Esophagus squamous epithelium (tissue), 5 donors: ENCODE measurements around the gene PTPRD. TPM values are rescaled to one million over a fixed set of nuclear protein-coding genes. Genes with fewer than 3 reads are reported as not detected.

Experiments used
- DNase-seq: peaks from one replicate; lab custom pipeline; 2025; lab: John Stamatoyannopoulos, UW
- H3K27ac ChIP-seq, 4 donors: fragments of 200-600 bp; sonication (generic); one replicate each; pipeline ENCODE4 v1.5.1; 2016 to 2019; ENCODE audit warnings: mild to moderate bottlenecking in 1 of 4
- H3K27me3 ChIP-seq, 4 donors: fragments of 200-600 bp; sonication (generic); 1 replicate in 3 of 4; 2 replicates in 1 of 4; pipeline versions ENCODE4 v1.5.1 to v1.6.0; 2017 to 2021; ENCODE audit warnings: antibody characterized with exemption in 1 of 4
- H3K36me3 ChIP-seq, 3 donors: fragments of 200-600 bp; sonication (generic); one replicate each; pipeline ENCODE4 v1.5.1; 2016 to 2019
- H3K4me1 ChIP-seq, 3 donors: fragments of 200-600 bp; sonication (generic); one replicate each; pipeline ENCODE4 v1.5.1; 2017 to 2019
- H3K4me3 ChIP-seq, 4 donors: fragments of 200-600 bp; sonication (generic); 1 replicate in 3 of 4; 2 replicates in 1 of 4; pipeline ENCODE4 v1.5.1; 2016 to 2019; ENCODE audit warnings: mild to moderate bottlenecking in 2 of 4, moderate library complexity in 1 of 4
- H3K9me3 ChIP-seq, 3 donors: fragments of 200-600 bp; sonication (generic); one replicate each; pipeline ENCODE4 v1.5.1; 2016 to 2019
- POLR2A ChIP-seq, 4 donors: fragments of 450-650 bp; IDR thresholded peaks; one replicate each; pipeline ENCODE4 v1.6.1; 2017; ENCODE audit warnings: antibody characterized with exemption in 4 of 4, mild to moderate bottlenecking in 4 of 4, moderate library complexity in 3 of 4
- WGBS, 2 donors: methylation state at CpG; one replicate each; pipeline ENCODE4 v1.1.5; 2018; 5-methylcytosine and 5-hydroxymethylcytosine counted together
- intact Hi-C: fragments of 100-400 bp; cut with DNase I; formaldehyde crosslinking; loops from one replicate; pipeline ENCODE4 v1.15.0; 2022
- total RNA-seq, 4 donors: library from RNA; depleted of rRNA; stranded (reverse); fragments of >200 nt; gene quantifications; one replicate each; pipeline ENCODE4 v1.1.0, GENCODE V29; 2016
- TF ChIP-seq, protein P1 (sequence below), 6 experiments: fragments of 450-650 bp in 4 of 6; fragments of 200-600 bp in 2 of 6; sonication (generic) in 2 of 6; IDR thresholded peaks; one replicate each; pipeline ENCODE4 v1.5.1; 2016 to 2019; ENCODE audit warnings: antibody characterized with exemption in 6 of 6, mild to moderate bottlenecking in 4 of 6, moderate library complexity in 4 of 6
- donor health status: DM: yes; HTN: yes; CAD: no.

PTPRD gene
- total RNA-seq, 4 donors from 2014 or later: 0.23 to 16.3 (median 6.6) TPM

DNA sequence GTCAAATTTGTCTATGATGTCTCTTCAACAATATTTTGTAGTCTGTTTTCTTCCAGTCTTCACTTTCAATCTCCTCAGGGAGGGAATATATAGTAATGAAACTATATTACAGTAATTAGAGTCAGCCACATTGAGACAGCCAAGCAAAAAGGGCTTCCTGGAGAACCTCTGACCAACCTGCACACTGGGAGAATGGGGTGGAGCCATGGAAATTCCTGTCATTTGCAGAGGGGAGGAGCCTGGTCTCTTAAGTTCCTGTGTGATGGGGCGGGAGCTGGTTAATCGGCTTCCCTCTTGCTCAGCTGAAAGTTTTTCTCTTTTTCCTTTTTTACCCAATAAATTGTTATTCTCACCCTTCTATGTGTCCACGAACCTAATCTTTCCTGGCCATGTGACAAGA lies 1220.0 kb downstream of the PTPRD start:
- no peak overlapping the region for H3K27ac ChIP-seq
- no peaks in the 10 kb centered on the region for H3K36me3 ChIP-seq
- no peaks in the 10 kb centered on the region for H3K27me3 ChIP-seq
- no peak for TF ChIP-seq POLR2A (IDR thresholded peaks at IDR 0.05)
- TF ChIP-seq, protein P1, sequence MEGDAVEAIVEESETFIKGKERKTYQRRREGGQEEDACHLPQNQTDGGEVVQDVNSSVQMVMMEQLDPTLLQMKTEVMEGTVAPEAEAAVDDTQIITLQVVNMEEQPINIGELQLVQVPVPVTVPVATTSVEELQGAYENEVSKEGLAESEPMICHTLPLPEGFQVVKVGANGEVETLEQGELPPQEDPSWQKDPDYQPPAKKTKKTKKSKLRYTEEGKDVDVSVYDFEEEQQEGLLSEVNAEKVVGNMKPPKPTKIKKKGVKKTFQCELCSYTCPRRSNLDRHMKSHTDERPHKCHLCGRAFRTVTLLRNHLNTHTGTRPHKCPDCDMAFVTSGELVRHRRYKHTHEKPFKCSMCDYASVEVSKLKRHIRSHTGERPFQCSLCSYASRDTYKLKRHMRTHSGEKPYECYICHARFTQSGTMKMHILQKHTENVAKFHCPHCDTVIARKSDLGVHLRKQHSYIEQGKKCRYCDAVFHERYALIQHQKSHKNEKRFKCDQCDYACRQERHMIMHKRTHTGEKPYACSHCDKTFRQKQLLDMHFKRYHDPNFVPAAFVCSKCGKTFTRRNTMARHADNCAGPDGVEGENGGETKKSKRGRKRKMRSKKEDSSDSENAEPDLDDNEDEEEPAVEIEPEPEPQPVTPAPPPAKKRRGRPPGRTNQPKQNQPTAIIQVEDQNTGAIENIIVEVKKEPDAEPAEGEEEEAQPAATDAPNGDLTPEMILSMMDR (IDR thresholded peaks at IDR 0.05): no peak
- no peak overlapping the region for H3K4me3 ChIP-seq
- 71 to 77% methylated on average over 3 of the region's 3 CpGs for WGBS, 2 donors
- intact Hi-C loops: no loop called here
- no peaks in the 10 kb centered on the region for H3K9me3 ChIP-seq
- no peaks in the 10 kb centered on the region for H3K4me1 ChIP-seq
- no peak for DNase-seq

DNA sequence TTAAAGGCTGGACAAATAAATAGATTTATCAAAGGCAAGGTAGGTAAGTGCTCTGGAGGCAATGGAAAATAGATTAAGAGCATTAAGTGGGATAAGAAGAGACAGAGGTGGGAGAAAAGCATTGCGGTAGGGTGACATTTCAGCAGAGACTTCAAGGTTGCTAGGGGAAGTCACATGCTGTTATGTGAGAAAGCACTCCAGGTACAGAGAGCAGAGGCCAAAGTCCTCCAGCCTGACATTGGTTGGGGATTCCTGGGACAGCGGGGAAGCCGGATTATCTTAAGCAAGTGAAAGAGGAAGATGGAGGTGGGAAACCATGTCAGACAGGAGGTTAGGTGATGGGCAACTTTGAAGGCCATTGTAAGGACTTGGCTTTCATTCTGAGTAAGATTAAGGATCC lies 1222.9 kb downstream of the PTPRD start:
- Histone ChIP-seq H3K9me3 (no peaks in the 10 kb centered on the region), H3K36me3 (no peaks in the 10 kb centered on the region), H3K27ac (no peak overlapping the region), H3K4me3 (no peak overlapping the region), H3K4me1 (no peaks in the 10 kb centered on the region), H3K27me3 (no peaks in the 10 kb centered on the region)
- intact Hi-C loops: no loop called here
- no peak for DNase-seq
- WGBS, 2 donors: 62 to 82% methylated on average over 3 of the region's 3 CpGs
- TF ChIP-seq, protein P1 (IDR thresholded peaks at IDR 0.05): no peak
- no peak for TF ChIP-seq POLR2A (IDR thresholded peaks at IDR 0.05)

DNA sequence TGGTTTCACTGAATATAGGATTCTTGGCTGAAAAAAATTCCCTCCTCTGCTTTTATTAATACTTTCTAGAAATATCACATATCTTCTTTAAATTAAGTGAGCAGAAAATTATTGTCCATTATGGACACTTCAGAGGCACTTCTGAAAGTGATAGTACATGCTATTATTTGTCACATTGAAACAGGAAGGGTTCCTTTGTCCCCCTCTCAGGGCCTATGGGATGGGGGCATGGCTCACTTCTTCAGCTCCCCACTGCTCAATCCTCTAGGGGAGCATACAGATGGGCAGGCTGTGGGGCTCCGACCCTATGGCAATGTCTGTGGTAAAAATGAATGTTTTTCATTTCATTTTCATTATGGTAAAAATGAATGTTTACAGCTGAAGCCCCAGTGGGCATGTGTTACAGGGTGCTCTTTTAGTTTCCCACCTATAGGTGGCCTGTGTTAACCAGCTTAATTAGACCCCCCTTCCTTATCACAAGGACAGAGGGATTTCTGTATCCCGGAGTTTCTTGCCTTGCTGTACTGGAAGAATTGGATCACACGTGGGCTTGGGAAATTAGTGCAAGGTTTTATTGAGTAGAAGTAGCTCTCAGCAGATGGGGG lies 1225.2 kb downstream of the PTPRD start:
- intact Hi-C loops: no loop called here
- no peaks in the 10 kb centered on the region for H3K27me3 ChIP-seq
- TF ChIP-seq, protein P1 (IDR thresholded peaks at IDR 0.05): no peak
- no peak for TF ChIP-seq POLR2A (IDR thresholded peaks at IDR 0.05)
- no peaks in the 10 kb centered on the region for H3K9me3 ChIP-seq
- no peaks in the 10 kb centered on the region for H3K36me3 ChIP-seq
- no peak overlapping the region for H3K27ac ChIP-seq
- no peak overlapping the region for H3K4me3 ChIP-seq
- no peaks in the 10 kb centered on the region for H3K4me1 ChIP-seq
- no peak for DNase-seq
- WGBS, 2 donors: 66 to 79% methylated on average over 3 of the region's 3 CpGs

DNA sequence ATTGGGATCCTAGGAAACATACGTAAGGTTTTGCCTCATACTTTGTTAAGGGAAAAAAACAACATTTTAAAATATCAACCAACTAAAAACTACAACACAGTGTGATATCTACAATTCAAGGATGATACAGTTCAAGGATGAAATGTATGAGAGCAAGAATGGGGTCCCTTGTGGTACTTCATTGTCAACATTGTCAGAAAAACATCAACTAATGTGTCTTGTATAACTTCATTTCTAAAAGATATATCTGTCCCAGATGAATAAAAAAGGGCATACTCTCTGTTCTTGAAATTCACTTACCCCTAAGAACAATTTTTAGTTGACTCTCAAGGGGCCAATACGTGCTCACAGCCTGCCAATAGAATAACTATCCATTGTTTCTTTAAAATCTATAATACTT lies 1250.5 kb downstream of the PTPRD start:
- DNase-seq: no peak
- Histone ChIP-seq H3K27ac (no peak overlapping the region), H3K4me3 (no peak overlapping the region), H3K9me3 (no peaks in the 10 kb centered on the region), H3K4me1 (no peaks in the 10 kb centered on the region), H3K27me3 (no peaks in the 10 kb centered on the region), H3K36me3 (no peaks in the 10 kb centered on the region)
- no peak for TF ChIP-seq POLR2A (IDR thresholded peaks at IDR 0.05)
- TF ChIP-seq, protein P1 (IDR thresholded peaks at IDR 0.05): no peak
- 59 to 61% methylated on average over 2 of the region's 2 CpGs for WGBS, 2 donors
- intact Hi-C loops: no loop called here

DNA sequence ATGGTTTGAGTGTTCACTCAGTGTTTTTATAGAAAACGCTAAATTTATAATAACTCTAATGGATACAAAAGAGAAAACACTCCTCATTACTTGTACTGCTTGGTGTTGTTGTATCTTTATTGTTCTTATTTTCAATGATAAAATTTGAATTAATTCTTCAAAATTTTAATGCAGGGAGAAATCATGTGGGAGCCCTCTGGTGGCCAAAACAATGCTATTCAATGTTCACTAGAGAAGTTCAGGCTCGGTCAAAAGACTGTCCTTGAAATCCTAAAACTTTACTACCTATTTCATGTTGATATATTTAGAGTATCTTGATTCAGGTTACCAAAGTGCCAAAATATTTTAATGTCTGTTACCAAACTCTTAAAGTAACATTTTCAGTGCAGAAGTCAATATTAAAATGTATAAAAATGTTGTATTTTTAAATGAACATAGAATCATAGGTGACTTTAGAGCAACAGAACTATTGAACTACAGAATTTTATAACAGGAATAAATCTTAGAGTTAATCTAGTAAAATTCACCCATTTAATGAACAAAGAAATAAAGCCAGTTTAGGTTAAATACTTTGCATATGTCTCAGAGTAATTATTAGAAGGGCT lies 1259.8 kb downstream of the PTPRD start:
- no peak for DNase-seq
- H3K4me1 ChIP-seq: no peaks in the 10 kb centered on the region
- WGBS, 2 donors: 19 to 26% methylated on average over 2 of the region's 2 CpGs
- TF ChIP-seq, protein P1 (IDR thresholded peaks at IDR 0.05): peak in 3 of 6 experiments; percentile 36 to 50 (median 39)
- TF ChIP-seq POLR2A (IDR thresholded peaks at IDR 0.05): no peak
- H3K36me3 ChIP-seq: no peaks in the 10 kb centered on the region
- H3K27me3 ChIP-seq: no peaks in the 10 kb centered on the region
- H3K27ac ChIP-seq: no peak overlapping the region
- H3K9me3 ChIP-seq: no peaks in the 10 kb centered on the region
- H3K4me3 ChIP-seq: no peak overlapping the region
- intact Hi-C loops: no loop called here
